ENCODE results near the gene BICD2. TPM values are rescaled to one million over a fixed set of nuclear protein-coding genes. Genes with fewer than 3 reads are reported as not detected.

Gene BICD2
- total and polyA plus RNA-seq, 4 donors, result 13.8 to 33.2 (median 26.4) TPM

DNA sequence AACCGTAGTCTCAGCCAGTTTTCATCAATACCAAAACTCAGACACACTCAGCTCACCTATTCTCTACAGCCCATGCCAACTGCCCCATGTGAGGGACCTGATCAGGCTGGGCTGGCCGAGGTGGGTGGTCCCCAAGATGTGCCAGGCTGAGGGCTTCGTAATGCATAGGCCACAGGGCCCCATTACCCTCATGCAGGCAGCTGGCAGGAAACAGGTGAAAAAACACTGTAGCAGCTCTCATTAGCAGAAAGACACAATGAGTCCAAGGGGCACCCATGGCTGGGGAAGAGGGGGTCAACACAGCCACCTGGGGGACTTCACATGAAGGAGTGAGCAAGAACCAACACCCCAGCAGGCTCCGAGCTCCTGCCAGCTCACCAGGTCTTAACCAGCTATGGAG lies 102.9 kb downstream of the BICD2 start:
- 91 to 93% methylated on average over 4 of the region's 4 CpGs for WGBS, 2 donors
- Histone ChIP-seq H3K4me3 (no peak overlapping the region), H3K27me3 (ENCODE audit: control insufficient read depth in 3 of 3, insufficient read depth in 3 of 3, low read length in 2 of 3) (no peaks in the 10 kb centered on the region), H3K36me3 (ENCODE audit: control insufficient read depth in 4 of 4, insufficient read depth in 4 of 4, low read length in 4 of 4) (peaks cover 0 to 27% (median 4%) of the 10 kb centered on the region in 4 donors), H3K27ac (ENCODE audit: low read depth in 1 of 2, low read length in 1 of 2) (no peak overlapping the region), H3K9ac (ENCODE audit: insufficient read depth in 1 of 2, low read length in 2 of 2) (no peak overlapping the region), H3K4me1 (ENCODE audit: control insufficient read depth in 5 of 5, insufficient read depth in 5 of 5, low read length in 5 of 5) (peaks cover 0 to 5% (median 0%) of the 10 kb centered on the region in 5 donors), H3K9me3 (ENCODE audit: control insufficient read depth in 4 of 4, insufficient read depth in 3 of 4, low read length in 3 of 4) (no peaks in the 10 kb centered on the region)
- TF ChIP-seq, protein P1, sequence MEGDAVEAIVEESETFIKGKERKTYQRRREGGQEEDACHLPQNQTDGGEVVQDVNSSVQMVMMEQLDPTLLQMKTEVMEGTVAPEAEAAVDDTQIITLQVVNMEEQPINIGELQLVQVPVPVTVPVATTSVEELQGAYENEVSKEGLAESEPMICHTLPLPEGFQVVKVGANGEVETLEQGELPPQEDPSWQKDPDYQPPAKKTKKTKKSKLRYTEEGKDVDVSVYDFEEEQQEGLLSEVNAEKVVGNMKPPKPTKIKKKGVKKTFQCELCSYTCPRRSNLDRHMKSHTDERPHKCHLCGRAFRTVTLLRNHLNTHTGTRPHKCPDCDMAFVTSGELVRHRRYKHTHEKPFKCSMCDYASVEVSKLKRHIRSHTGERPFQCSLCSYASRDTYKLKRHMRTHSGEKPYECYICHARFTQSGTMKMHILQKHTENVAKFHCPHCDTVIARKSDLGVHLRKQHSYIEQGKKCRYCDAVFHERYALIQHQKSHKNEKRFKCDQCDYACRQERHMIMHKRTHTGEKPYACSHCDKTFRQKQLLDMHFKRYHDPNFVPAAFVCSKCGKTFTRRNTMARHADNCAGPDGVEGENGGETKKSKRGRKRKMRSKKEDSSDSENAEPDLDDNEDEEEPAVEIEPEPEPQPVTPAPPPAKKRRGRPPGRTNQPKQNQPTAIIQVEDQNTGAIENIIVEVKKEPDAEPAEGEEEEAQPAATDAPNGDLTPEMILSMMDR (IDR thresholded peaks at IDR 0.05; ENCODE audit: control extremely low read depth, extremely low read depth), result no peak
- no peak for DNase-seq
- no peak for ATAC-seq (ENCODE audit: insufficient read depth, low FRiP score)

Other genes with a start within 250 kb of the BICD2 start
- 10 to 100 TPM in 1 of 2 donors, 1 to 10 TPM in 1; 3.1 to 63.1 TPM for gene ECM2, start 228.8 kb downstream of the BICD2 start, total RNA-seq
- 1 to 10 TPM in 1 of 2 donors, under 1 TPM in 1; 0.92 to 1.8 TPM for gene ECM2, start 228.8 kb downstream of the BICD2 start, polyA plus RNA-seq
- 1 to 10 TPM; 6.7 to 6.9 TPM for gene IPPK, start 94.7 kb downstream of the BICD2 start, total RNA-seq
- gene IPPK, start 94.7 kb downstream of the BICD2 start, polyA plus RNA-seq, result 1 to 10 TPM; 6.0 to 9.6 TPM
- gene ZNF484, start 113.2 kb upstream of the BICD2 start, total RNA-seq, result 10 to 100 TPM in 1 of 2 donors, 1 to 10 TPM in 1; 8.3 to 27.8 TPM
- 1 to 10 TPM; 1.4 to 1.9 TPM for gene ZNF484, start 113.2 kb upstream of the BICD2 start, polyA plus RNA-seq
- gene FGD3, start 182.7 kb upstream of the BICD2 start, total RNA-seq, result 10 to 100 TPM; 10.8 to 24.3 TPM
- 10 to 100 TPM in 1 of 2 donors, 1 to 10 TPM in 1; 6.1 to 45.9 TPM for gene FGD3, start 182.7 kb upstream of the BICD2 start, polyA plus RNA-seq